ENCODE results near the gene FBXW11.

- TF ChIP-seq POLR2AphosphoS5 (IDR thresholded peaks at IDR 0.05) (no peak), CTCF (IDR thresholded peaks at IDR 0.05) (no peak)
These were observed 25.5 kb upstream of the FBXW11 start for GRCh38 chr5:172031894-172032461.
